ENCODE data around the gene XPNPEP2.
"Not testable (repeated sequence)": the region's sequence is repeated elsewhere in the genome, so short reads cannot be mapped to it uniquely, and the experiment has no call there.

The XPNPEP2 gene

GRCh38 chrX:129720741-129721140, 18.0 kb upstream of the XPNPEP2 start:
- DNase-seq: no peak

- DNase-seq: no peak
Observed at GRCh38 chrX:129721414-129721813, 17.4 kb upstream of the XPNPEP2 start.

- no peak for DNase-seq
Observed at GRCh38 chrX:129721870-129722269, 16.9 kb upstream of the XPNPEP2 start.

DNA sequence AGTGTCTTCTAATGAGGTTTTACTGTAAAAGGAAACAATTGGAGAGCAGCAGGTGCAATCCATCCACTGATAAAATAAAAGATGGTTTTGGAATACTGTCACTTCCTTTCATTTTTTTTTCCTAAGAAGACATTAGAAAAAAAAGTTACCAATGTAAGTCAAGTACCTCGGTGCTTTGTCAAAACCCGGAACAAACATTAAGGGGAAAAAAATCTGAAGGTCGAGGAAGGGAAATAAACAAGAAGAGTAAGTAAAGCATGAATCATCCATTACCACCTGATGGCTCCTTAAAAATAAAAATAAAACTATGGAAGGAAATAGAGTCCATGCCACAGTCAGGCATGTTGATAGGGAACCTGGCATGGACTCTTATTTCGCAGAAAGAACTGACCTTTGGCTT, 15.3 kb upstream of the XPNPEP2 start:
- DNase-seq: no peak

GRCh38 chrX:129724754-129725153, 14.0 kb upstream of the XPNPEP2 start:
- no peak for DNase-seq

GRCh38 chrX:129726307-129727111, 12.3 kb upstream of the XPNPEP2 start:
- no peak for DNase-seq

DNA sequence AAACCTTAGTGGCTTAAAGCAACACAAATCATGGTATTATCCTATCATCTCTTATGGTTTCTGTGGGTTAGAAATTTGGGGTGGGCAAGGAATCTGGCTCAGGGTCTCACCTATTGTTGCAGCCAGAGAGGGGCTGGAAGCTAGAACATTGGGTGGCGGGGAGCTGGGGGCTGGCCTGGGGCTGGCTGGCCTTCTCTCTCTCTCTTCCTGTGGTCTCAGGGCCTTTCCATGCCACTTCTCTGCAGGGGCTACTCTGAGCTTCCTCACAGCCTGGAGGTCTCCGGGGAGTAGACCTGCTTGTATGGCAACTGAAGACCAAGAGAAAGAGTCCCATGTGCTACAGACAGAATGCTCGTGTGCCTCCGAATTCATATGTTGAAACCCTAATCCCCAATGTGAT, 10.7 kb upstream of the XPNPEP2 start:
- DNase-seq: no peak

DNA sequence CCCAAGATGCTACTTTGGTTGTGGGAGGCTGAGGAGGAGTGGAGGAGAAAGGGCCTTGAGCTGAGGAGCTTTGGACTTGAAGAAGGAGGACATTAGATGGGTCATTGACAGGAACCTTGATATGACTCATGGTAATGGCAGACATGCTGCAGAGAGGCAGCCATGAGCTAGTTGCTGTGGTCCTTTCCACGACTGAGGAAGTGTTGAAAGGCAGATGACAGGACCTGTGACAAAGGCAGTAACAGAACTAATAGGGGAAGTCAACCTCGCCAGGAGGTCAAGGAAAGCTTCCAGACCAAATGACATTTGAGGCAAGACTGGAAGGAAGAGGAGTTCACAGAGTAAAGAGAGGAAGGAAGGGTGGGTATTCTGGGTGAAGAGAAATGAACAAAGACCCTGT, 7.6 kb upstream of the XPNPEP2 start:
- DNase-seq: no peak

GRCh38 chrX:129732857-129733256, 5.9 kb upstream of the XPNPEP2 start:
- no peak for DNase-seq

DNA sequence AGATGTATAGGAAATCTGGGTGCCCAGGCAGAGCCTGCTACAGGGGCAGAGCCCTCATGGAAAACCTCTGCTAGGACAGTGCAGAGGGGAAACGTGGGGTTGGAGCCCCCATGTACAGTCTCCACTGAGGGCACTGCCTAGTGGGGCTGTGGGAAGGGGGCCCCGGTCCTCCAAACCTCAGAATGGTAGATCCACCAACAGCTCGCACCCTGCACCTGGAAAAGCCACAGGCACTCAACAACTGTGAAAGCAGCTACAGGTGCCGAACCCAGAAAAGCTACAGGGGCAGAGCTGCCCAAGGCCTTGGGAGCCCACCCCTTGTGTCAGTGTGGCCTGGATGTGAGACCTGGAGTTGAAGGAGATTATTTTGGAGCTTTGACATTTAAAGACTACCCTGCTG, 5.4 kb upstream of the XPNPEP2 start:
- DNase-seq: no peak

DNA sequence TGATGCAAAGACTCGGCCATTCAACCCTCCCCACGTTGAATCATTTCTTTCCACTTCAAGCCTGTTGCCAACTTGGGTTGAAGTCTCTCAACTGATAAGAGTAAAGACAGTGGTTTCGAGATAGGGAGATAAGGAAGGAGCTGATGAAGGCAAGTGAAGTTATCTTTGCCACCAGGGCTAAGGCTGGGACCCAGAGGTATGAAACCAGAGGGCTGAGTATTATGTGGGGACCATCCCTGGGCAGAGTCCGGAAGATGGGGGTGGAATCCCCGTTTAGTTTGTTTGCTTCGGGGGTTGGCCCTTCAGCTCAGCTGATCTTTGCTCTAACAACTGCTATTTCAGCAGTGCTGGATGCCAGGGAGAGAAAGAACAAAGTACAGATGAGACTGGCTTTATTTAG, 2.3 kb upstream of the XPNPEP2 start:
- no peak for DNase-seq

DNA sequence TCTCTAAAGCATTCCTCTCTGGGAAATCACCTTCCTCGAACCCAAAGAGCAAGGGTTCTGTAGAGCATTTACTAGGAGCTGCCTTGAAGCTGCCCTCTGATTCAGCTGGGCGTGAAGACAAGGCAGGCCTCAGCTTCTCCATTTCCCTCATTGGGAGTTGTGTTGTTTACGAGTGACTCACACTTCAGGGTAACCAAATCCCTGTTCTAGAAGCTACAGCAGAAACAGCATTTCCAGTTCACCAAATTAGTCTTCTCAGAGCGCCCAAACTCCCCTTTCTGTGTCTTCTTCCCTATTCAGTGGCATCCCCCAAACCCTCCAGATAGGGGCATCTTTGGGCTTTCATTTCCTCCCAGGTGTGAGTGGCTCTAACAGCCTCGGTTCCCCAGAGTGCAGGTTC, 863 bp upstream of the XPNPEP2 start:
- DNase-seq: no peak

- DNase-seq: no peak
Observed at GRCh38 chrX:129739578-129739977, 799 bp downstream of the XPNPEP2 start.

GRCh38 chrX:129741880-129742758, 3.3 kb downstream of the XPNPEP2 start:
- no peak for DNase-seq

DNA sequence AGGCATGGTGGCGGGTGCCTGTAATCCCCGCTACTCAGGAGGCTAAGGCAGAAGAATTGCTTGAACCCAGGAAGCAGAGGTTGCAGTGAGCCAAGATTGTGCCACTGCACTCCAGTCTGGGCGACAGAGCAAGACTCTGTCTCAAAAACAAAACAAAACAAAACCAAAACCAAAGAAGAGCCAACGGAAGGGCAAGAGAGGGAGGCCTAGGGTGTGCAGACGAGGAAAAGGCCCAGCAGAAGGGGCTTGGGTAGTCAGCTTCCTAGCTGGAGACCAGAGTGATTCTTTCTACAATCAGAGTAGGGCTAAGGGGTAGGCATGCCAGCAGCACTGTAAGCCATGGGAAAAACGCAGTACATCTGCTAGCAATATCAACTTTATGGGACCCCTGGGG, 4.0 kb downstream of the XPNPEP2 start:
- DNase-seq: not testable (repeated sequence)

- no peak for DNase-seq
Observed at GRCh38 chrX:129743821-129744220, 5.0 kb downstream of the XPNPEP2 start.

DNA sequence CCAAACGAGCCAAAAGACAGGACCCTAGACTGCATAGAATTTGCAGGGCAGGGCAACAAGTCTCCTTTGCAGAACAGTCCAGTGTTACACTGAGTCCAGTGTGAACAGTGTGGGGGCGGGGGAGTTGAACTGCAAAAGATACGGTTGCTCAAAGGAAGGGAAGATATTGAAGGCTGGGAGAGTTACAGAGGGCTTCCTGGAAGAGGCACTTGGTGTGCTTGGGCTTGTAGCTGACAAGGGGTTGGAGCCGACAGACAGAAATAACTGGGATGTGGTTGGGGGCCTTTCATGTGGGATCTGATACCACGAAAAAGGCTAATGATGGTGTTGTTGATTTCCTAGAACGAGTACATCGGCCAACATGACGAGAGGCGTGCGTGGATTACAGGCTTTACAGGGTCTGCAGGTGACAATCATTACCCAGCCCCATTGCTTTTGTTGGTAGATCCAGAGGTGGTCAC, 6.1 kb downstream of the XPNPEP2 start:
- no peak for DNase-seq

DNA sequence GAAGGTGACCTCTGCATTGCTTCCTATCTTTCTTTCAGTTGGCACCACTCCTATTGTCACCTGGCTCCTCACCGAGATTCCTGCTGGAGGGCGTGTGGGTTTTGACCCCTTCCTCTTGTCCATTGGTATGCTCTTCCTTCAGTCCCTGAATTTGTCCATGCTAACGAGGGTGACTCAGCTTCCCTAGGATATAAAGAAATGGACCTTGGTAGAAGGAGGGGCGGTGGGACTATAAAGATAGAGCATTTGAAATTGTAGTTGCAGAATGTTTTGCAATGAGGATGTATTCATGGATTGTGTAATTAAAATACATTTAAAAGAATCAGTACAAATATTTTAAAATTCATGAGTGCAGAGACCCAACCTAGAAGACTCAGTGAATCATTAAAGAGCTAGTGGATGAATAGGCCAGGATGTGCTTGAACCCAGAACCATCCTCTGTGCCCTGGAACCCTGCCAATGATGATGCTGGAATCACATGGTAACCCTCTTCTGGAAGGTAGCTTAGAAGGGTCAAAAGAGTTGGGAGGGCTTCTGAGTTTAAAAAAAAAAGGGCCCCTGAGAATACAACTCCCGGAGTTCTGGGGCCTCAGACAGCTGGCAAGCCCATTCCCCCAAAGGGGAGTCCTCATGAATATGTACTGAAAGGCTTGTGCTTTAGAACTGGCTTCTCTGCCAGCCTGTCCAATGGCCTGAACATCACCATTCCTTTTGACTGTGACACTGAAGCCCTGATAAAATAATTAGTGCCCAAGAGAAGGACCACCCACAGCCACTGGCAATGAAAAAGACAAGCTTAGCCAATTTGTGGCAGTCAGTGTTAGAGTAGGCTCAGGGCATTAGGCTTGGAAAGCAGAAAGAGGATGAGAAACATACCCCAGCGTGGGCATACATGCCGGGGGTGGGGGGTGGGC, 8.0 kb downstream of the XPNPEP2 start:
- DNase-seq: no peak

- no peak for DNase-seq
Observed at GRCh38 chrX:129747533-129747932, 8.8 kb downstream of the XPNPEP2 start.

GRCh38 chrX:129748305-129748704, 9.5 kb downstream of the XPNPEP2 start:
- no peak for DNase-seq

DNA sequence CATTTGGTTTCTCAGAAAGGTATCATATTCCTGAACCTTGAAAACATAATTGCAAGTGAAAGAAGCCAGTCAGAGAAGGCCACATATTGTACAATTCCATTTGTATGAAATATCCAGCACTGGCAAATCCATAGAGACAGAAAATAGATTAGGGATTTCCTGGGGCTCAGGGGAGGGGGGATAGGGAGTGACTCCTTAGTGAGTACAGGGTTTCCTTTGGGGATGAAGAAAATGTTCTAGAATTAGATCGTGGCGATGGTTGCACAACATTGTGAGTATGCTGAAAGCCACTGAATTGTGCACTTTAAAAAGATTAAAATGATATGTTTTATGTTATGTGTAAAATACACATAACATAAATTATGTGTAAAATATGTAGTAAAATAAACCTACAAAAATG, 10.3 kb downstream of the XPNPEP2 start:
- no peak for DNase-seq

DNA sequence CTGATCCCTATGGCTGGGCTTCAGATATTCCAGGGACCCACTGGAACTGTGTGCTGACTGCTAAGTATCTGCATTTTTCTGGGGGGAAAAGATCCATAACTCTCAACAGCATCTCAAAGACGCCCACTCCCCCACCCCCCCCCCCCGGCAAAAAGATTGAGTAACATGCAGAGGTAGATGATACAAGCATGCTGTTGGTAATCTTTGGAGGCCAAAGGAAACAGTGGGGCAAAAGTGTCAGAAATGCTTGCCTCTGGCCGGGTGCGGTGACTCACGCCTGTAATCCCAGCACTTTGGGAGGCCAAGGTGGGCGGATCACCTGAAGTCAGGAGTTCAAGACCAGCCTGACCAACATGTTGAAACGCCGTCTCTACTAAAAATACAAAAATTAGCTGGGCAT, 12.2 kb downstream of the XPNPEP2 start:
- no peak for DNase-seq
